ENCODE measurements around the gene TRUB2. TPM values are rescaled to one million over a fixed set of nuclear protein-coding genes. Genes with fewer than 3 reads are reported as not detected.

Gene TRUB2
- total and polyA plus RNA-seq, 2 of the 8 experiments (the other 6 are each of a cell fraction or from before 2014, with no cell fraction given), result 20.7 to 37.8 TPM

DNA sequence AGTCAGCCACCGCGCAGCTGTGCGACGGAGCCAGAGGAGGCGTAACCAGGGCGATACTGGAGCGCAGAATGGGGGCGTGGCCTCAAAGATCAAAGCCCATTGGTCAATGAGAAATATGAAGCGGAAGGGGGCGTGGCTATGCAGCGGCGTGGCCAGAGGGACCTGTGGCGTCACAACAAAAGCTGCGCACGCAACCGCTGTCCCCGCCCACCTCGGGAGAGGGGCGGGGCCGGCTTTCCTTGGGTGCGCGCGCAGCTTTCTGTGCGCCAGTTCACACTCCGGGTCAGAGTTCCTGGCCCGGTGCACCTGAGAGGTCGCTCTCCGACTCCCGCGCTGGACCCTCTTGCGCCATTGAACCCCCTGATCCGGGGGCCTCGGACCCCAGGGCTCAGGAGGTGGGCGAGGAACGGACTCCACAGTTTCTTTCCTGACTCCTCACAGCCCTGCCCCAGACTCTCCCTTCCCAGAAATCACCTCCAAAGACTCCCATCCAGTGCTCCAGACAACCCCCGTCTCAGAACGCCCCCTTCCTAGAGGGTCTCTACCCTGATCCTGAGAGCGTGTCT lies 46.2 kb downstream of the TRUB2 start, which contains the start of gene SWI5 (continued):
- TF ChIP-seq, protein P1, sequence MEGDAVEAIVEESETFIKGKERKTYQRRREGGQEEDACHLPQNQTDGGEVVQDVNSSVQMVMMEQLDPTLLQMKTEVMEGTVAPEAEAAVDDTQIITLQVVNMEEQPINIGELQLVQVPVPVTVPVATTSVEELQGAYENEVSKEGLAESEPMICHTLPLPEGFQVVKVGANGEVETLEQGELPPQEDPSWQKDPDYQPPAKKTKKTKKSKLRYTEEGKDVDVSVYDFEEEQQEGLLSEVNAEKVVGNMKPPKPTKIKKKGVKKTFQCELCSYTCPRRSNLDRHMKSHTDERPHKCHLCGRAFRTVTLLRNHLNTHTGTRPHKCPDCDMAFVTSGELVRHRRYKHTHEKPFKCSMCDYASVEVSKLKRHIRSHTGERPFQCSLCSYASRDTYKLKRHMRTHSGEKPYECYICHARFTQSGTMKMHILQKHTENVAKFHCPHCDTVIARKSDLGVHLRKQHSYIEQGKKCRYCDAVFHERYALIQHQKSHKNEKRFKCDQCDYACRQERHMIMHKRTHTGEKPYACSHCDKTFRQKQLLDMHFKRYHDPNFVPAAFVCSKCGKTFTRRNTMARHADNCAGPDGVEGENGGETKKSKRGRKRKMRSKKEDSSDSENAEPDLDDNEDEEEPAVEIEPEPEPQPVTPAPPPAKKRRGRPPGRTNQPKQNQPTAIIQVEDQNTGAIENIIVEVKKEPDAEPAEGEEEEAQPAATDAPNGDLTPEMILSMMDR (IDR thresholded peaks at IDR 0.05; ENCODE audit: control extremely low read depth in 1 of 3, insufficient read depth in 1 of 3, low read depth in 1 of 3, low read length in 3 of 3), result no peak
- TF ChIP-seq TAF1 (IDR thresholded peaks at IDR 0.05; ENCODE audit: low read depth, low read length), result peak; percentile 98
- no peak for TF ChIP-seq SIRT6 (IDR thresholded peaks at IDR 0.05; ENCODE audit: low read length)
- no peak for TF ChIP-seq ZNF274 (IDR thresholded peaks at IDR 0.05; ENCODE audit: borderline replicate concordance, extremely low read depth, low read length)
- no peak for TF ChIP-seq CBX8 (IDR thresholded peaks at IDR 0.05; ENCODE audit: borderline replicate concordance, low read depth, low read length)
- TF ChIP-seq KDM5A (IDR thresholded peaks at IDR 0.05; ENCODE audit: low read length), result no peak
- TF ChIP-seq KDM1A (IDR thresholded peaks at IDR 0.05; ENCODE audit: borderline replicate concordance, low read length), result no peak
- TF ChIP-seq SUZ12 (IDR thresholded peaks at IDR 0.05; ENCODE audit: low read length), result no peak
